ENCODE data around the gene CCDC92B.

CCDC92B gene

DNA sequence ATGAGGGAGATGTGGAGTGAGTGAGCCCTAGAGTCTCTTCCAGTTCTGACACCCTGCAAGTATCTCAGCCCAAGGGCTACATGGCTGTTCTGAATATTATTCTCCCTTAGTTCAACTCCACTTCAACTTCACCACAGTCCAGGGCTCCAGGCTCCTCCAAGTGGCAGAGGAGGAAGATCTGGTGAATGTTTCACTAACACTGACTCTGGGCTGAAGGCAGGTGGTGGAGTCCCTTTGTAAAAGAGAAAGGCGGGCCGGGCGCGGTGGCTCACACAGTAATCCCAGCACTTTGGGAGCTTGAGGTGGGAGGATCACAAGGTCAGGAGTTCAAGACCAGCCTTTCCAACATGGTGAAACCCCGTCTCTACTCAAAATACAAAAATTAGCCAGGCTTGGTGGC, 13.6 kb downstream of the CCDC92B start:
- Histone ChIP-seq H3K4me3 (ENCODE audit: low read length) (no peak overlapping the region), H3K36me3 (ENCODE audit: insufficient read depth, low read depth, low read length) (no peaks in the 10 kb centered on the region; the same call in 1 of the 2 replicates), H3K4me1 (ENCODE audit: insufficient read depth, low read length) (no peaks in the 10 kb centered on the region), H3K9me3 (ENCODE audit: insufficient read depth, low read depth, low read length) (no peaks in the 10 kb centered on the region), H3K9ac (ENCODE audit: low read depth, low read length) (no peak overlapping the region), H3K27me3 (ENCODE audit: insufficient read depth, low read length) (no peaks in the 10 kb centered on the region), H3K27ac (ENCODE audit: low read length) (no peak overlapping the region)

DNA sequence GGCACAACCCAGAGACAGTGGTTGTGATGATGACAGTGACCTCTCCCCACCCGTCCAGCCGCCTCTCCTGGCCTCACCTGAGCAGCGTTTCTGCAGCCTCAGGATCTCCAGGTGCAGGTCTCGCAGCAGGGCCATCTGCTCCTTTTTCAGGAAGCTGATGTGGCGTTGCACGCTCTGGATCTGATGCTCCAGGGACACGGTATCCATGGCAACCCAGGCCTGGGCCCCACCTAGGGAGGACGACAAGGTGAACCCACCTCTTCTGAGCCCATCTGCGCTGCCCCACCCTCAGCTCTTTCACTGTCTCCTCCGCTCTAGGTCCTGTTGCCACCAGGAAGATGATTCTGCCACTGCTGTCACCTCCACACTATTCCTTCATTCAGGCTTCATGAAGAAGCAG, 14.5 kb downstream of the CCDC92B start:
- Histone ChIP-seq H3K4me1 (ENCODE audit: insufficient read depth, low read length) (no peaks in the 10 kb centered on the region), H3K9me3 (ENCODE audit: insufficient read depth, low read depth, low read length) (no peaks in the 10 kb centered on the region), H3K27ac (ENCODE audit: low read length) (no peak overlapping the region), H3K9ac (ENCODE audit: low read depth, low read length) (no peak overlapping the region), H3K36me3 (ENCODE audit: insufficient read depth, low read depth, low read length) (no peaks in the 10 kb centered on the region; the same call in 1 of the 2 replicates), H3K4me3 (ENCODE audit: low read length) (no peak overlapping the region), H3K27me3 (ENCODE audit: insufficient read depth, low read length) (no peaks in the 10 kb centered on the region)

DNA sequence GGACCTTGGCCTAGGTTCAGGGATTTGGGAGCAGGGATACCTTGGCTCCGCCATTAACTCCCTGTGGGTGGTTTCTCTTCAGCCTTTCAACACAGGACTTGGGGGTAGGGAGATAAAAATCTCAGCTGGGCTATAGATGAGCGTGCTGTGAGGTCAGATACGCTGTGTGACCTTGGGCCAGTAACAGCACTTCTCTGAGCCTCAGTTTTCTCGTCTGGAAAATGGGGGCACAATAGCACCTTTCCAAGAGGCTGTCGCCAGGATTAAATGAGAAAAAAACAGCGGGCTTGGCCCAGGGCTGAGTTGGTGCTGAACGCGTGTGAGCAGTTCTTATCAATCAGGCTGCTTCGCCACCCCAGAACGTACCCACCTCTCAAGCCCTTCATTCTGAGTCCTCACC, 17.6 kb downstream of the CCDC92B start:
- no peaks in the 10 kb centered on the region for H3K27me3 ChIP-seq (ENCODE audit: insufficient read depth, low read length)
- H3K36me3 ChIP-seq (ENCODE audit: insufficient read depth, low read depth, low read length) = no peaks in the 10 kb centered on the region; the same call in 1 of the 2 replicates
- no peak overlapping the region for H3K4me3 ChIP-seq (ENCODE audit: low read length)
- no peak overlapping the region for H3K27ac ChIP-seq (ENCODE audit: low read length)
- no peaks in the 10 kb centered on the region for H3K9me3 ChIP-seq (ENCODE audit: insufficient read depth, low read depth, low read length)
- no peak overlapping the region for H3K9ac ChIP-seq (ENCODE audit: low read depth, low read length)
- no peaks in the 10 kb centered on the region for H3K4me1 ChIP-seq (ENCODE audit: insufficient read depth, low read length)

DNA sequence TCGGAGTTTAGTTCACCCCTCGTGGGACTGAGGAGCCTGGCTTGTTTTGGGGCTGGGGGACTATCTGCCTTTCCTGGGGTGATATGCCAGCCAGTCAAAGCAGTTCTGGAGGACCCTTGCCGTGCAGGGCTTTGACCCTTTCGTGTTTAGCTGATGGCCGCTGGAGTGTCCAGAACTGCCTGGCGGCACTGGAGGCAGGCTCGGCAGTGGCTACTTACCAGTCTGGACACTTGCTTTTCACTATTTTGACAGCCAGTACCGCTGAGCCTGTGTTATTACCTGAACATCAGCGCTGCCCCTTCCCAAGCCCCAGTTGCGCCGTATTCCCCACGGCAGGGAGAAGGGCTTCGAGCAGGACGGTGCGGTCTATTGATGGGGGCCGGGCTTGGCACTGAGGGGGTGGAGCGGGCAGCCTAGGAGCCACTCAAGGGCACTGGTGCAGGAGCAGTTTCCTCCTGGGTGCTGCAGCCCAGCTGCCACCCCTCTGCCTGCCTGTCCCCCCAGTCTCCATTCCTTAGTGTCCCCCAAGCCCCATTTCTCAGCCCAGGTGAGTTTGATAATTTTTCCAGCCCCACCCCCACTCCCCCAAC, 18.6 kb downstream of the CCDC92B start:
- no peaks in the 10 kb centered on the region for H3K4me1 ChIP-seq (ENCODE audit: insufficient read depth, low read length)
- no peak overlapping the region for H3K4me3 ChIP-seq (ENCODE audit: low read length)
- H3K9me3 ChIP-seq (ENCODE audit: insufficient read depth, low read depth, low read length) = no peaks in the 10 kb centered on the region
- 0 out of 2 replicates have a peak, but pooled peaks cover under 1% of the 10 kb centered on the region for H3K27me3 ChIP-seq (ENCODE audit: insufficient read depth, low read length)
- H3K27ac ChIP-seq (ENCODE audit: low read length) = no peak overlapping the region
- no peaks in the 10 kb centered on the region; the same call in 1 of the 2 replicates for H3K36me3 ChIP-seq (ENCODE audit: insufficient read depth, low read depth, low read length)
- no peak overlapping the region for H3K9ac ChIP-seq (ENCODE audit: low read depth, low read length)

DNA sequence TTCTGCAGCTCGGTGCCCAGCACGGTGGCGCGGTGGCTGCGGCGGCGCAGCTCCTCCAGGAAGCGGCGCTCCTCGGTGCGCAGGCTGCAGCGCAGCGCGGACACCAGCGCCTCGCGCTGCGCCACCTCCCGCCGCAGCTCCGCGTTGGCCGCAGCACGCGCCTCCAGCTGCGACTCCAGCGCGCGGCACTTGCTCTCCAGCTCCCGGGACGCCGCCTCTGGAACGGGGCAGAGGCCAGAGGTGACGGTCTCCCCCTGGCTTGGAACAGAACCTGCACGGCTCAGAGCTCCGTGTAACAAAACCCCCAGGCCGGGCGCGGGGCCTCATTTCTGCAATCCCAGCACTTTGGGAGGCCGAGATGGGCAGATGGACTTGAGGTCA, 24.7 kb downstream of the CCDC92B start:
- H3K27me3 ChIP-seq (ENCODE audit: insufficient read depth, low read length) = peaks cover 28% of the 10 kb centered on the region
- H3K36me3 ChIP-seq (ENCODE audit: insufficient read depth, low read depth, low read length) = no peaks in the 10 kb centered on the region
- H3K4me1 ChIP-seq (ENCODE audit: insufficient read depth, low read length) = peaks cover 4% of the 10 kb centered on the region; the same call in 1 of the 2 replicates
- H3K9ac ChIP-seq (ENCODE audit: low read depth, low read length) = no peak overlapping the region; the same call in 1 of the 2 replicates
- peak overlapping the region; percentile 40; the same call in 1 of the 2 replicates for H3K4me3 ChIP-seq (ENCODE audit: low read length)
- H3K9me3 ChIP-seq (ENCODE audit: insufficient read depth, low read depth, low read length) = no peaks in the 10 kb centered on the region
- no peak overlapping the region for H3K27ac ChIP-seq (ENCODE audit: low read length)

DNA sequence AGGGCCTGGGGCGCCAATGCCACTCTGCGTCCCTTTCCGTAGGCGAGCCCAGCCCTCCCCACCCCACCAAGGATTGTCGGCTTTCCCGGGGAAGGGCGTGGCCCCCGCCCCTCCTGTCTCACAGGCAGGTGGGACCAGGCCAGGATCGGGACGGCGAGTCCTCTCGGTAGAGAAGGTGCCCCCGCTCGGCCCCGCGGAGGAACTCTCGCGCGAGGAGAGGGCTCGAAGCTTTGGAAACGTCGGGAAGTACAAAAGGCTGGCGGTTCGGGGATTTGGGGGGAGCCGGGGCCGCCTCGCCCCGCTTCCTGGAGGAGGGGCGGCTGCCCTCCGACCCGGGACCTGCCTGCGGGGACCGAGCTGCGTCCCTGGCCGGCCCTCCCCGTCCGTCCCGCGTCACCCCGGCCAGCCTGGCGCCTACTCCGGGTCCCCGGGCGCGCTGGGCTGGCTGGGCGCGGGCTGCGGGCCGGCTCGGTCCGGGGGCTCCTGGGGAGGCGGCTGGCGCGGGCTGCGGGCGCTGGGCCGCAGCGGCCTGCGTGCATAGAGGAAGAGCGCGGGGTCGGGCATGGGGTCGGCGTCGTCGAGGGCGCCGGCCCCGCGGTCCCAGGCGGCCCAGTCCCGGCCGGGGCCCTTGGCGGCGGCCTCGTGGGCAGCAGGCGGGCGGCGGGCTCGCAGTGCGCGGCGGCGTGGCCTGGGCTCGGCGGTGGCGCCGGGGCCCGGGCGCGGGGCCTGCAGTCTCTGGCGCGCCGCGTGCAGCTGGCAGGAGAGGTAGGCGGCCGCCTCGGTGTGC, 25.3 kb downstream of the CCDC92B start:
- no peak overlapping the region for H3K27ac ChIP-seq (ENCODE audit: low read length)
- no peaks in the 10 kb centered on the region for H3K9me3 ChIP-seq (ENCODE audit: insufficient read depth, low read depth, low read length)
- peaks cover 8% of the 10 kb centered on the region; the same call in 1 of the 2 replicates for H3K4me1 ChIP-seq (ENCODE audit: insufficient read depth, low read length)
- no peaks in the 10 kb centered on the region for H3K36me3 ChIP-seq (ENCODE audit: insufficient read depth, low read depth, low read length)
- peaks cover 32% of the 10 kb centered on the region for H3K27me3 ChIP-seq (ENCODE audit: insufficient read depth, low read length)
- no peak overlapping the region for H3K9ac ChIP-seq (ENCODE audit: low read depth, low read length)
- H3K4me3 ChIP-seq (ENCODE audit: low read length) = peak overlapping the region; percentile 66

DNA sequence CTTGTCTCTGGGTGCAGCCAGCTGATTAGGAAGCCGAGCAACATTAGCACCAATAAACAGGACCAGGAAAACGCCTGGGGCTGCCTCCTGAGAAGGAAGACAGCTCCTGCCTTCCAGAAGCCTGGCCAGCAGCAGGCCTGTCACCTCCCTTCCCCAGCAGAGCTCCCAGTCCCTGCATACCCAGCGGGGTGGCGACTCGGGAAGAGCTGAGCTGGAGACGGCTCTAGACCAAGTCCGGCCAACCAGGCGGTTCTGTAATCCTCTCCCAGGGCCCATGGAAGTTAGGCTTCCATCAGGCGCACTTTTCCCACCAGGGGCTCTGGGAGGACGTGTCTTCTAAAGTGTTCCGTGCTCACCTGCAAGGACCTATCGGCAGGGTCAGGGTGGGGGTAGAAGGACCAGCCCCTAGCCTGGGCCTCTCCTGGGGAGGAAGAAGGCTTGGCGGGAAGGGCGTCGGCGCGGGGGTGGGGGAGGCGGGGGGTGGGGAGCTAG, 25.9 kb downstream of the CCDC92B start:
- peak overlapping the region; percentile 56; the same call in 1 of the 2 replicates for H3K9ac ChIP-seq (ENCODE audit: low read depth, low read length)
- H3K27me3 ChIP-seq (ENCODE audit: insufficient read depth, low read length) = peaks cover 32% of the 10 kb centered on the region
- H3K4me3 ChIP-seq (ENCODE audit: low read length) = peak overlapping the region; percentile 66

DNA sequence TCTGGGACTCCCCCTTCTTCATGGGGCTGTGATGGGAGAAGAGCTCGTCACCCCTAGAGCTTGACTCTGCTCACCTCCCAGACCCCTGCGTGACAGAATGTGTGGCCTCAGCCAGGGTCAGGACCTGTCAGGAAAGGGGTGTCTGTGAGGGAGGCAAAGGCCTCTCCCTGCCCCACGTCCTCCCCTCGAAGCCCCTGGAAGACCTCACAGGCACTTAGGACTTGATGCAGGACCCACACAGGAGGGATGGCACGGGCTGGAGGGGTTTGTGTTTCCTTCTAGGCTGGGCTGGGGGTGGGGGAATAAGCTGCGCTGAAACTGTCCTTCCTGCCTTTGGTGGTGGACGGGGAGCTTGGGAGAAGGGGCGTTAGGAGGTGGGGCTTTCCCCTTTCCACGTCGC, 26.8 kb downstream of the CCDC92B start:
- Histone ChIP-seq H3K36me3 (ENCODE audit: insufficient read depth, low read depth, low read length) (no peaks in the 10 kb centered on the region), H3K9ac (ENCODE audit: low read depth, low read length) (no peak overlapping the region), H3K4me3 (ENCODE audit: low read length) (no peak overlapping the region), H3K27me3 (ENCODE audit: insufficient read depth, low read length) (peaks cover 32% of the 10 kb centered on the region), H3K27ac (ENCODE audit: low read length) (no peak overlapping the region), H3K9me3 (ENCODE audit: insufficient read depth, low read depth, low read length) (no peaks in the 10 kb centered on the region), H3K4me1 (ENCODE audit: insufficient read depth, low read length) (peaks cover 8% of the 10 kb centered on the region; the same call in 1 of the 2 replicates)

More for the DNA sequence above, 25.9 kb downstream of the CCDC92B start:
- no peaks in the 10 kb centered on the region for H3K9me3 ChIP-seq (ENCODE audit: insufficient read depth, low read depth, low read length)
- peaks cover 8% of the 10 kb centered on the region; the same call in 1 of the 2 replicates for H3K4me1 ChIP-seq (ENCODE audit: insufficient read depth, low read length)
- no peaks in the 10 kb centered on the region for H3K36me3 ChIP-seq (ENCODE audit: insufficient read depth, low read depth, low read length)
- H3K27ac ChIP-seq (ENCODE audit: low read length) = no peak overlapping the region

DNA sequence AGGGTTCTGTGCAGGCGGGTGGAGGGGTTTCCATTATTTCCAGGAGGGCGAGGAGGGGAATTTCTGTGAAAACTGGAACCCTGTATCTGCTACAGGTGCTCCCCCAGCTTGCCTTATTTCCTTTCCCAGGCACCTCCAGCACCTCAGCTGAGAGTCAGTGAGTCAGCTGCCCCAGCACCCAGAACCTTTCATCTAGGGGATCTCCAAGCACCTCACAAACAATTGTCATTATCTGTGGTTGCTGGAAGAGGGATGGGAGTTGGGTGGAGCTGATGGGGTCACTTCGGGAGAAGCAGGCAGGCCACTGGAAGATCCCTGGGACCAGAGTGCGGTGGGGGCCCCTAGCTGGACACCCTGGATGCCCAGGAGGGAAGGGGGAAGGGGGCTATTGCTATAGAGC, 27.8 kb downstream of the CCDC92B start:
- Histone ChIP-seq H3K4me3 (ENCODE audit: low read length) (no peak overlapping the region), H3K27ac (ENCODE audit: low read length) (no peak overlapping the region), H3K36me3 (ENCODE audit: insufficient read depth, low read depth, low read length) (no peaks in the 10 kb centered on the region), H3K9ac (ENCODE audit: low read depth, low read length) (no peak overlapping the region), H3K4me1 (ENCODE audit: insufficient read depth, low read length) (peaks cover 8% of the 10 kb centered on the region; the same call in 1 of the 2 replicates), H3K27me3 (ENCODE audit: insufficient read depth, low read length) (peaks cover 32% of the 10 kb centered on the region), H3K9me3 (ENCODE audit: insufficient read depth, low read depth, low read length) (no peaks in the 10 kb centered on the region)

DNA sequence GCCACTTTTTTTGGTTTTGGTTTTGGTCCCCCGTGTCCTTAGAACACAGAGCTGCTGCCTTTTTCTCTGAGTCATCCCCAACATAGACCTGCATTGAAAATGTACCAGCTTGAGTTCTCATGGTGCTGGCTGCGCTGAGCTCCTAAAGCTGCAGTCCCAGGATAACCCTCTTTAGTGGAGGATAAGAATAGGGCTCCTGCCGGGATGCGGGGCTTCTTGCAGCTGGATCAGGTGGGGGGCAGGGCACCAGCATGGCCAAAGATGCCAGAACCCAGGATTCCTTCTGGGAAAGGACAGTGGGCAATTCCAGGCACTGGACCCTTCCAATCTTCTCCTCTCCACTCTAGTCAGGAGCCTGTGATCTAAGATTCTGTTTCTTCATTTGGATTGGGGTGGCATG, 29.6 kb downstream of the CCDC92B start:
- Histone ChIP-seq H3K27ac (ENCODE audit: low read length) (no peak overlapping the region), H3K4me3 (ENCODE audit: low read length) (no peak overlapping the region), H3K36me3 (ENCODE audit: insufficient read depth, low read depth, low read length) (no peaks in the 10 kb centered on the region), H3K9ac (ENCODE audit: low read depth, low read length) (no peak overlapping the region; the same call in 1 of the 2 replicates), H3K27me3 (ENCODE audit: insufficient read depth, low read length) (peaks cover 22% of the 10 kb centered on the region), H3K9me3 (ENCODE audit: insufficient read depth, low read depth, low read length) (no peaks in the 10 kb centered on the region), H3K4me1 (ENCODE audit: insufficient read depth, low read length) (peaks cover 8% of the 10 kb centered on the region; the same call in 1 of the 2 replicates)

DNA sequence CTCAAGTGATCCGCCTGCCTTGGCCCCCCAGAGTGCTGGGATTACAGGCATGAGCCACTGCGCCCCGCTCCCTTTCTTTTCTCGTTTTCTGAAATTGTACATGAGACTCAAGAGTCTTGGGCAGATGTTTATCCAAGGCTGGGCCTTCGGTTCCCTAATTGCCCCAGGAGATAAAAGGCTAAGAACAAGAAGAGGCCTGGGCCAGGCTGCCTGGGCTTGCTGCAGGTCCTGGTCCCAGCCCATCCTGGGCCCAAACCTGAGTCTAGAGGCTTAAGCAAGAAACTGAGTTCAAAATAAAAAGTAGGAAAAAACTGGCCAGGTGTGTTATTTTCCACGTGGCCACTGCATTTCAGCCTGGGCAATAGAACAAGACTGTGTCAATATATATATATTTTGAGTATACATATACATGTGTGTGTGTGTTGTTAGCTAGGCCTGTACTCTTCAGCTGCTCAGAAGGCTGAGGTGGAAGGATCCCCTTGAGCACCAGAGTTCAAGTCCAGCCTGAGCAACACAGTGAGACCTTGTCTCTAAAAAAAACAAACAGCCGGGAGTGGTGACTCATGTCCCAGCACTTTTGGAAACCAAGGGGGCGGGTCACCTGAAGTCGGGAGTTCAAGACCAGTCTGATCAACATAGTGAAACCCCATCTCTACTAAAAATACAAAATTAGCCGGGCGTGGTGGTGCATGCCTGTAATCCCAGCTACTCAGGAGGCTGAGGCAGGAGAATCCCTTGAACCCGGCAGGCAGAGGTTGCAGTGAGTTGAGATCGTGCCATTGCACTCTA, 31.1 kb downstream of the CCDC92B start:
- Histone ChIP-seq H3K4me1 (ENCODE audit: insufficient read depth, low read length) (peaks cover 8% of the 10 kb centered on the region; the same call in 1 of the 2 replicates), H3K36me3 (ENCODE audit: insufficient read depth, low read depth, low read length) (no peaks in the 10 kb centered on the region), H3K27ac (ENCODE audit: low read length) (no peak overlapping the region), H3K4me3 (ENCODE audit: low read length) (no peak overlapping the region), H3K9me3 (ENCODE audit: insufficient read depth, low read depth, low read length) (no peaks in the 10 kb centered on the region), H3K27me3 (ENCODE audit: insufficient read depth, low read length) (peaks cover 17% of the 10 kb centered on the region), H3K9ac (ENCODE audit: low read depth, low read length) (no peak overlapping the region)
